HS-27A (cell line): ENCODE measurements around the gene CFAP251.
"Not testable (repeated sequence)": the region's sequence is repeated elsewhere in the genome, so short reads cannot be mapped to it uniquely, and the experiment has no call there.

Experiments
- DNase-seq: peaks from one replicate; pipeline ENCODE4 v3.0.0-alpha.2; 2012; ENCODE audit warnings: low read depth, missing footprints

Gene CFAP251

GRCh38 chr12:121911824-121912585 is 6.4 kb upstream of the CFAP251 start:
- DNase-seq, result no peak

- no peak for DNase-seq
Observed at GRCh38 chr12:121915841-121916321, 2.5 kb upstream of the CFAP251 start.

- DNase-seq, result no peak
Observed at GRCh38 chr12:121916719-121917118, 1.7 kb upstream of the CFAP251 start.

GRCh38 chr12:121918679-121919038 is 267 bp downstream of the CFAP251 start:
- no peak for DNase-seq

- no peak for DNase-seq
Observed at GRCh38 chr12:121921066-121921465, 2.7 kb downstream of the CFAP251 start.

- no peak for DNase-seq
Observed at GRCh38 chr12:121925358-121925695, 6.9 kb downstream of the CFAP251 start.

GRCh38 chr12:121926874-121927706 is 8.7 kb downstream of the CFAP251 start:
- DNase-seq, result no peak

- no peak for DNase-seq
Observed at GRCh38 chr12:121927813-121928212, 9.4 kb downstream of the CFAP251 start.

- not testable (repeated sequence) for DNase-seq
Observed at GRCh38 chr12:121929545-121929944, 11.2 kb downstream of the CFAP251 start.

GRCh38 chr12:121930862-121931261 is 12.5 kb downstream of the CFAP251 start:
- DNase-seq, result no peak

GRCh38 chr12:121932176-121932536 is 13.8 kb downstream of the CFAP251 start:
- DNase-seq, result no peak

- DNase-seq, result no peak
Observed at GRCh38 chr12:121932914-121933521, 14.6 kb downstream of the CFAP251 start.

- no peak for DNase-seq
Observed at GRCh38 chr12:121933522-121934308, 15.3 kb downstream of the CFAP251 start.

- DNase-seq, result no peak
Observed at GRCh38 chr12:121934309-121934664, 15.9 kb downstream of the CFAP251 start.

- no peak for DNase-seq
Observed at GRCh38 chr12:121937654-121938053, 19.3 kb downstream of the CFAP251 start.

GRCh38 chr12:121939186-121939585 is 20.8 kb downstream of the CFAP251 start:
- no peak for DNase-seq

- DNase-seq, result no peak
Observed at GRCh38 chr12:121939992-121940766, 21.8 kb downstream of the CFAP251 start.

GRCh38 chr12:121942145-121942718 is 23.8 kb downstream of the CFAP251 start:
- no peak for DNase-seq

- no peak for DNase-seq
Observed at GRCh38 chr12:121943926-121944325, 25.5 kb downstream of the CFAP251 start.

GRCh38 chr12:121946313-121947025 is 28.1 kb downstream of the CFAP251 start:
- DNase-seq, result no peak
